HCT116 (cell line): ENCODE results near the gene ADNP2. TPM values are rescaled to one million over a fixed set of nuclear protein-coding genes. Genes with fewer than 3 reads are reported as not detected.

Experiments
- ATAC-seq: fragments of 200-7000 bp; cut with Tn5 transposase; 2 replicates; pipeline ENCODE4 v1.9.1; 2020; ENCODE audit warnings: mild to moderate bottlenecking, moderate library complexity
- BruUV-seq: library from RNA; stranded (reverse); fragments of 400-500 nt; replicated peaks from 2 replicates; lab custom pipeline; 2021; lab: Mats Ljungman, UMichigan
- CTCF ChIA-PET: fragments of 300-600 bp; sonication (Branson Sonifier 250); formaldehyde crosslinking; loops from one replicate; lab custom pipeline; 2021; ENCODE audit warnings: antibody characterized with exemption; lab: Charles Lee
- POLR2A ChIA-PET: fragments of 300-600, 350-600 bp; sonication (Branson Sonifier 250); formaldehyde crosslinking; loops from one replicate; lab custom pipeline; 2021; ENCODE audit warnings: antibody characterized with exemption; lab: Charles Lee
- RAD21 ChIA-PET, 2 experiments: fragments of 300-600 bp; sonication (Branson Sonifier 250); formaldehyde crosslinking; loops; one replicate each; lab custom pipeline; 2023; ENCODE audit warnings: low total read pairs in 2 of 2; ENCODE audit not compliant: uncharacterized antibody in 2 of 2, unreplicated experiment in 2 of 2, low non-redundant PET in 1 of 2; lab: Charles Lee
- DNase-seq: peaks from one replicate; pipeline ENCODE4 v3.0.0-alpha.2; 2010; ENCODE audit warnings: low read depth, low spot score
- H2AFZ ChIP-seq: fragments of 200-600 bp; shearing (Covaris generic), sonication (generic); 2 replicates; pipeline ENCODE4 v1.6.1; 2017; ENCODE audit warnings: low read depth, mixed run types, mixed read lengths, antibody characterized with exemption, low read length; ENCODE audit not compliant: poor library complexity, severe bottlenecking
- H3K27ac ChIP-seq: 2 replicates; pipeline ENCODE4 v1.5.1; 2012; ENCODE audit warnings: low read depth, low read length
- H3K27me3 ChIP-seq: fragments of 200-600 bp; sonication (generic); 2 replicates; pipeline ENCODE4 v1.6.1; 2016; ENCODE audit warnings: mixed run types, low read length, mixed read lengths; ENCODE audit not compliant: insufficient read depth
- H3K36me3 ChIP-seq, 2 experiments: fragments of 200-500 bp in 1 of 2; fragments of 200-600 bp in 1 of 2; sonication (Bioruptor generic) in 1 of 2; sonication (generic) in 1 of 2; 2 replicates each; pipeline versions ENCODE4 v1.5.1 to v1.6.1; 2014 to 2016; ENCODE audit warnings: low read length in 2 of 2, inconsistent platforms in 1 of 2, mixed read lengths in 1 of 2, mixed run types in 1 of 2; ENCODE audit not compliant: insufficient read depth in 2 of 2, control insufficient read depth in 1 of 2
- H3K4me1 ChIP-seq, 2 experiments: fragments of 200-600 bp in 1 of 2; sonication (generic) in 1 of 2; 2 replicates each; pipeline versions ENCODE4 v1.5.1 to v1.6.1; 2012 to 2017; ENCODE audit warnings: low read length in 2 of 2, inconsistent platforms in 1 of 2, mild to moderate bottlenecking in 1 of 2, mixed read lengths in 1 of 2, mixed run types in 1 of 2, moderate library complexity in 1 of 2; ENCODE audit not compliant: insufficient read depth in 2 of 2, control insufficient read depth in 1 of 2
- H3K4me2 ChIP-seq: fragments of 200-600 bp; sonication (generic); 2 replicates; pipeline ENCODE4 v1.6.1; 2017; ENCODE audit warnings: mixed run types, low read length, mixed read lengths
- H3K4me3 ChIP-seq, 2 experiments: fragments of 200-600 bp in 1 of 2; sonication (generic) in 1 of 2; replicated peaks in 1 of 2; 2 replicates each; pipeline ENCODE4 v1.5.1; 2011 to 2016; ENCODE audit warnings: low read length in 2 of 2, control low read depth in 1 of 2, low read depth in 1 of 2, mild to moderate bottlenecking in 1 of 2, mixed read lengths in 1 of 2, mixed run types in 1 of 2
- H3K79me2 ChIP-seq: fragments of 200-600 bp; sonication (generic); 2 replicates; pipeline ENCODE4 v1.6.1; 2017; ENCODE audit warnings: mild to moderate bottlenecking, mixed run types, low read length, moderate library complexity, mixed read lengths; ENCODE audit not compliant: insufficient read depth
- H3K9ac ChIP-seq: fragments of 200-600 bp; sonication (generic); 2 replicates; pipeline ENCODE4 v1.6.1; 2016; ENCODE audit warnings: low read length, mixed read lengths
- H3K9me2 ChIP-seq: fragments of 200-600 bp; sonication (generic), shearing (Covaris generic); 2 replicates; pipeline ENCODE4 v1.6.1; 2017; ENCODE audit warnings: mixed run types, mild to moderate bottlenecking, moderate library complexity; ENCODE audit not compliant: insufficient read depth
- H3K9me3 ChIP-seq, 2 experiments: fragments of 200-500 bp in 1 of 2; fragments of 200-600 bp in 1 of 2; sonication (Bioruptor generic) in 1 of 2; sonication (generic) in 1 of 2; 2 replicates each; pipeline ENCODE4 v1.6.1; 2014 to 2017; ENCODE audit warnings: low read length in 2 of 2, mixed read lengths in 2 of 2, inconsistent platforms in 1 of 2, low read depth in 1 of 2, mild to moderate bottlenecking in 1 of 2, mixed run types in 1 of 2, moderate library complexity in 1 of 2; ENCODE audit not compliant: control insufficient read depth in 1 of 2, insufficient read depth in 1 of 2
- H4K20me1 ChIP-seq: fragments of 200-600 bp; sonication (generic), shearing (Covaris generic); 2 replicates; pipeline ENCODE4 v1.6.1; 2017; ENCODE audit warnings: mixed run types, mild to moderate bottlenecking, moderate library complexity; ENCODE audit not compliant: insufficient read depth
- ATF3 ChIP-seq: IDR thresholded peaks from 2 replicates; pipeline ENCODE4 v1.6.1; 2012
- CBX3 ChIP-seq: IDR thresholded peaks from 2 replicates; pipeline ENCODE4 v1.6.1; 2012; ENCODE audit warnings: low read depth
- CEBPB ChIP-seq: IDR thresholded peaks from 2 replicates; pipeline ENCODE4 v1.6.1; 2012; ENCODE audit warnings: low read depth
- EGR1 ChIP-seq: IDR thresholded peaks from 2 replicates; pipeline ENCODE4 v1.6.1; 2012; ENCODE audit warnings: low read depth
- ELF1 ChIP-seq: IDR thresholded peaks from 2 replicates; pipeline ENCODE4 v1.6.1; 2012; ENCODE audit warnings: low read depth, borderline replicate concordance
- EZH2 ChIP-seq: fragments of 200-600 bp; sonication (generic); IDR thresholded peaks from 2 replicates; pipeline ENCODE4 v1.6.1; 2017; ENCODE audit warnings: antibody characterized with exemption, mixed run types
- EZH2phosphoT487 ChIP-seq: fragments of 200-600 bp; IDR thresholded peaks from 2 replicates; pipeline ENCODE4 v1.6.1; 2018; ENCODE audit warnings: antibody characterized with exemption, borderline replicate concordance
- FOSL1 ChIP-seq: IDR thresholded peaks from 2 replicates; pipeline ENCODE4 v1.6.1; 2012; ENCODE audit warnings: low read depth
- JUND ChIP-seq: IDR thresholded peaks from 2 replicates; pipeline ENCODE4 v1.6.1; 2012
- POLR2AphosphoS5 ChIP-seq: IDR thresholded peaks from 2 replicates; pipeline ENCODE4 v1.6.1; 2011; ENCODE audit warnings: mild to moderate bottlenecking, low read depth, low read length, moderate library complexity
- RAD21 ChIP-seq: IDR thresholded peaks from 2 replicates; pipeline ENCODE4 v1.6.1; 2012; ENCODE audit warnings: low read depth, mild to moderate bottlenecking
- SRF ChIP-seq: IDR thresholded peaks from 2 replicates; pipeline ENCODE4 v1.6.1; 2012; ENCODE audit warnings: low read depth
- TCF7L2 ChIP-seq: IDR thresholded peaks from 2 replicates; pipeline ENCODE4 v1.7.0; 2011; ENCODE audit warnings: borderline replicate concordance, inconsistent platforms; ENCODE audit not compliant: insufficient read depth, insufficient read length; ENCODE audit errors: extremely low read depth
- YY1 ChIP-seq: IDR thresholded peaks from 2 replicates; pipeline ENCODE4 v1.6.1; 2011; ENCODE audit warnings: low read length, low read depth, moderate library complexity, mild to moderate bottlenecking; ENCODE audit not compliant: insufficient replicate concordance; ENCODE audit errors: extremely low read depth
- intact Hi-C: fragments of 100-400 bp; cut with micrococcal nuclease; formaldehyde crosslinking; loops from 2 replicates; pipeline ENCODE4 v1.10.0; 2022
- total RNA-seq: library from RNA; stranded (reverse); gene quantifications from one replicate; pipeline ENCODE4 v1.2.1, GENCODE V29; 2021; ENCODE audit not compliant: unreplicated experiment

ADNP2 gene
- total RNA-seq, 1 experiment from 2014 or later = 45.4 TPM

DNA sequence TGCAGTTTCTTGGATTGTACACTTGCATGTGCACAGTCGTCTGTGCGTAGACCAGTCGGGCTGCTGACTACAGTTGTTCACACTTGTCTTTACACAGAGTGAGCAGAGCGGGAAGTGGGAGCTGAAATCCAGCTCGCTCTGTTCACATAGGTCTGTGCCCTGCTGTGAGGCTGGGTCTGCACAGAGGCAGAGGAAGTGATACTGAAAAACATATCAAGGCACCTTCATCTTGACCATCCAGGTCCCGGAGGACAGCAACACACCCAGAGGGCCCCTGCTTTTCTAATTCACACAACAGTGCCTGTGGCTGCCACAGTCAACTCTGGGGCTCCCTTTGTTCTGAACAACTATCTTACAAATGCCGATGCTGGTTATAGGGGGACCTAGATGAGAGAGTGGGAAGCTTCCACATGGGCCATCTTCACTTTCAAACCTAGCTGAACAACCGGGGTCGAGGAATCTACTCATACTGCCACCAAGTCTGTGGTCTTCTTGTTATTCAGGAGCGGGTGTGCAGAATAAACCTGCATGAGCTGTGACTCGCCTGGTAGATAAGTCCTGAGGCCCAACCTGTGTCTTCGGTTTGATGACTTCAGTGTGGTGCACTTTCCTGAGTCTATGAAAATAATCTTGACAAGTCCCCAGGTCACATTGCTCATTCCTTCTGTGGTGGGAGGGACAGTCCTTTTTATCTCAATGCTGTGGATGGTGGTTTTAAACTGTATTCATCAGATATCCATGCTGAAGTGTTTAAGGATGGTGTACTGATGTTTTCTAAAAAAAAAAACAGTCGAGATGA lies 3.5 kb upstream of the ADNP2 start:
- no TSS peak for BruUV-seq
- no peaks in the 10 kb centered on the region for H3K9me2 ChIP-seq
- peaks cover 7% of the 10 kb centered on the region; the same call in 1 of the 2 replicates for H4K20me1 ChIP-seq
- H3K4me3 ChIP-seq = no peak overlapping the region
- H3K27ac ChIP-seq = no peak overlapping the region
- no peak for DNase-seq
- H3K27me3 ChIP-seq = no peaks in the 10 kb centered on the region
- RAD21 ChIA-PET = no interaction called here
- CTCF ChIA-PET = no interaction called here
- intact Hi-C loops = loop anchor here (5.0 kb wide), 1 partner anchor 428 kb away; the partner anchor contains the start of gene CTDP1
- no peak overlapping the region for H3K9ac ChIP-seq
- peaks cover 11% of the 10 kb centered on the region for H3K79me2 ChIP-seq
- H3K4me2 ChIP-seq = no peak overlapping the region
- TF ChIP-seq TCF7L2 (no peak), YY1 (no peak), EZH2 (no peak), ATF3 (no peak), CBX3 (no peak), RAD21 (no peak), ELF1 (no peak), EZH2phosphoT487 (no peak), SRF (no peak), FOSL1 (no peak), EGR1 (no peak), POLR2AphosphoS5 (no peak), JUND (no peak), CEBPB (no peak)
- peaks cover under 1 to 12% of the 10 kb centered on the region in 2 experiments; a peak in 2 of 4 replicates for H3K4me1 ChIP-seq
- H2AFZ ChIP-seq = no peak overlapping the region
- no peaks in the 10 kb centered on the region for H3K9me3 ChIP-seq
- no peak for ATAC-seq
- POLR2A ChIA-PET = no interaction called here
- no peaks in the 10 kb centered on the region; a peak in 1 of 4 replicates for H3K36me3 ChIP-seq
